Activated naive CD4-positive, alpha-beta T cell treated with anti-CD3 and anti-CD28 coated beads, Interleukin-2, amount 10 ng/mL, durations not matched to agents 7 days and 5 days (primary cell): ENCODE measurements around the gene TAPBP.

Experiments used
- CTCF ChIA-PET: fragments of 350-600 bp; sonication (Branson Sonifier 250); formaldehyde crosslinking; loops from one replicate; lab custom pipeline; 2021; ENCODE audit warnings: antibody characterized with exemption; lab: Charles Lee
- DNase-seq: peaks from one replicate; pipeline ENCODE4 v3.0.0-alpha.2; 2020
- H3K27ac Mint-ChIP-seq: one replicate; pipeline ENCODE4 v1.8.0; 2021; ENCODE audit warnings: mild to moderate bottlenecking, moderate library complexity, mixed read lengths
- H3K27me3 Mint-ChIP-seq: one replicate; pipeline ENCODE4 v1.8.0; 2021; ENCODE audit warnings: mild to moderate bottlenecking, mixed read lengths
- H3K36me3 Mint-ChIP-seq: one replicate; pipeline ENCODE4 v1.8.0; 2021; ENCODE audit warnings: mixed read lengths
- H3K4me1 Mint-ChIP-seq: one replicate; pipeline ENCODE4 v1.8.0; 2021; ENCODE audit warnings: mixed read lengths
- H3K4me3 Mint-ChIP-seq: one replicate; pipeline ENCODE4 v1.8.0; 2021; ENCODE audit warnings: mild to moderate bottlenecking, moderate library complexity, mixed read lengths
- H3K9me3 Mint-ChIP-seq: one replicate; pipeline ENCODE4 v1.8.0; 2021; ENCODE audit warnings: mixed read lengths

The TAPBP gene

GRCh38 chr6:33335916-33336315 is 22.0 kb upstream of the TAPBP start:
- no peak for DNase-seq
- peaks cover 22% of the 10 kb centered on the region for H3K4me1 Mint-ChIP-seq
- H3K4me3 Mint-ChIP-seq, result no peak overlapping the region
- no peak overlapping the region for H3K27ac Mint-ChIP-seq
- no peaks in the 10 kb centered on the region for H3K9me3 Mint-ChIP-seq
- CTCF ChIA-PET, result interaction anchor here (1.0 kb wide), 1 partner anchor 9 kb away, joined by 4 read pairs; no protein-coding TSS in a partner anchor
- H3K36me3 Mint-ChIP-seq, result no peaks in the 10 kb centered on the region
- no peaks in the 10 kb centered on the region for H3K27me3 Mint-ChIP-seq

GRCh38 chr6:33333666-33334065 is 19.8 kb upstream of the TAPBP start:
- Mint-ChIP-seq H3K4me3 (no peak overlapping the region), H3K36me3 (no peaks in the 10 kb centered on the region), H3K27me3 (no peaks in the 10 kb centered on the region), H3K9me3 (no peaks in the 10 kb centered on the region), H3K27ac (no peak overlapping the region), H3K4me1 (peaks cover 24% of the 10 kb centered on the region)
- CTCF ChIA-PET, result interaction anchor here (0.7 to 1.0 kb wide), 2 partner anchors 11 to 34 kb away, joined by 3 to 4 read pairs; no protein-coding TSS in a partner anchor
- no peak for DNase-seq

DNA sequence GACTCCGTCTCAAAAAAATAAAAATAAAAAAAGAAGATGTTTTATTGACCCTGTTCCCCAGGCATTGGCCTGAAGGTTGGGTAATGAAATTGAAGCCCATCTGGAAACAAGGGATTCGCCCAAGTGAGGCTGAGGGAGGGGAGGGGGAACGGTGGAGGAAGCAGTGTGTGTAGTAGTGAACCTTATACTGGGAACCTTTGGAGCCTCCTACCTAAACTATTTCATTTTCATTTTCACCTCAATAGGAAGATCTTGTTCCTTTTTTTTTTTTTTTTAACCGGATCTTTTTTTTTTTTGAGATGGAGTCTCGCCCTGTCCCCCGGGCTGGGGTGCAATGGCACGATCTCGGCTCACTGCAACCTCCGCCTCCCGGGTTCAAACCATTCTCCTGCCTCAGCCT is 16.9 kb upstream of the TAPBP start:
- Mint-ChIP-seq H3K27ac (no peak overlapping the region), H3K4me1 (peaks cover 24% of the 10 kb centered on the region), H3K9me3 (no peaks in the 10 kb centered on the region), H3K36me3 (no peaks in the 10 kb centered on the region), H3K27me3 (no peaks in the 10 kb centered on the region), H3K4me3 (no peak overlapping the region)
- CTCF ChIA-PET, result interaction anchor here (0.6 kb wide), 1 partner anchor 8 kb away, joined by 3 read pairs; no protein-coding TSS in a partner anchor
- DNase-seq, result no peak

- Mint-ChIP-seq H3K9me3 (no peaks in the 10 kb centered on the region), H3K4me1 (peaks cover 21% of the 10 kb centered on the region), H3K27me3 (no peaks in the 10 kb centered on the region), H3K36me3 (no peaks in the 10 kb centered on the region), H3K4me3 (no peak overlapping the region), H3K27ac (no peak overlapping the region)
- CTCF ChIA-PET, result interaction anchor here (1.0 kb wide), 1 partner anchor 10 kb away, joined by 3 read pairs; no protein-coding TSS in a partner anchor
- no peak for DNase-seq
These were observed 15.2 kb upstream of the TAPBP start for GRCh38 chr6:33329058-33329457.

GRCh38 chr6:33324125-33324524 is 10.2 kb upstream of the TAPBP start:
- H3K27ac Mint-ChIP-seq, result peak overlapping the region; percentile 96
- H3K27me3 Mint-ChIP-seq, result peaks cover 4% of the 10 kb centered on the region
- peak overlapping the region; percentile 98 for H3K4me3 Mint-ChIP-seq
- DNase-seq, result no peak
- CTCF ChIA-PET, result interaction anchor here (1.5 kb wide), 1 partner anchor 12 kb away, joined by 3 read pairs; no protein-coding TSS in a partner anchor
- H3K9me3 Mint-ChIP-seq, result no peaks in the 10 kb centered on the region
- peaks cover 34% of the 10 kb centered on the region for H3K36me3 Mint-ChIP-seq
- H3K4me1 Mint-ChIP-seq, result peaks cover 45% of the 10 kb centered on the region

DNA sequence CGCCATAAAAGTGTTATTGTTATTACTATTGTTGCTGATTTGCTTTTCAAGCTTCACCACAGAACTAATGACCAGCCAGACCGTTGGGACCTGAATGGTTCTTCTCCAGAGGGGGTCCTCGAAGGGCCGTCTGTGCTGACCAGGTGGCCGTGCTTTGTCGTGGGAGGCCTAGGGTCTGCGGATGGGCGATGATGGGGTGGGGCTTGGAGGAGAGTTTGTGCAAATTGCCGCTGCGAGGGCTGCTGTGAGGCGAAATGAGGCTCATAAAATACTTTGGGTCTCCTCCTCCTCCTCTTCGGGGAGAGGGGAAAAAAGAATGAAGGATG is 9.7 kb upstream of the TAPBP start:
- no peak for DNase-seq
- peak overlapping the region; percentile 98 for H3K4me3 Mint-ChIP-seq
- H3K4me1 Mint-ChIP-seq, result peaks cover 51% of the 10 kb centered on the region
- H3K27ac Mint-ChIP-seq, result peak overlapping the region; percentile 96
- H3K36me3 Mint-ChIP-seq, result peaks cover 38% of the 10 kb centered on the region
- CTCF ChIA-PET, result interaction anchor here (1.5 kb wide), 1 partner anchor 12 kb away, joined by 3 read pairs; no protein-coding TSS in a partner anchor
- peaks cover 4% of the 10 kb centered on the region for H3K27me3 Mint-ChIP-seq
- no peaks in the 10 kb centered on the region for H3K9me3 Mint-ChIP-seq

GRCh38 chr6:33321227-33321626 is 7.3 kb upstream of the TAPBP start:
- H3K4me1 Mint-ChIP-seq, result peaks cover 72% of the 10 kb centered on the region
- peaks cover 54% of the 10 kb centered on the region for H3K36me3 Mint-ChIP-seq
- peak overlapping the region; percentile 81 for H3K27ac Mint-ChIP-seq
- CTCF ChIA-PET, result no interaction called here
- DNase-seq, result no peak
- no peaks in the 10 kb centered on the region for H3K9me3 Mint-ChIP-seq
- peak overlapping the region; percentile 98 for H3K4me3 Mint-ChIP-seq
- peaks cover 4% of the 10 kb centered on the region for H3K27me3 Mint-ChIP-seq

DNA sequence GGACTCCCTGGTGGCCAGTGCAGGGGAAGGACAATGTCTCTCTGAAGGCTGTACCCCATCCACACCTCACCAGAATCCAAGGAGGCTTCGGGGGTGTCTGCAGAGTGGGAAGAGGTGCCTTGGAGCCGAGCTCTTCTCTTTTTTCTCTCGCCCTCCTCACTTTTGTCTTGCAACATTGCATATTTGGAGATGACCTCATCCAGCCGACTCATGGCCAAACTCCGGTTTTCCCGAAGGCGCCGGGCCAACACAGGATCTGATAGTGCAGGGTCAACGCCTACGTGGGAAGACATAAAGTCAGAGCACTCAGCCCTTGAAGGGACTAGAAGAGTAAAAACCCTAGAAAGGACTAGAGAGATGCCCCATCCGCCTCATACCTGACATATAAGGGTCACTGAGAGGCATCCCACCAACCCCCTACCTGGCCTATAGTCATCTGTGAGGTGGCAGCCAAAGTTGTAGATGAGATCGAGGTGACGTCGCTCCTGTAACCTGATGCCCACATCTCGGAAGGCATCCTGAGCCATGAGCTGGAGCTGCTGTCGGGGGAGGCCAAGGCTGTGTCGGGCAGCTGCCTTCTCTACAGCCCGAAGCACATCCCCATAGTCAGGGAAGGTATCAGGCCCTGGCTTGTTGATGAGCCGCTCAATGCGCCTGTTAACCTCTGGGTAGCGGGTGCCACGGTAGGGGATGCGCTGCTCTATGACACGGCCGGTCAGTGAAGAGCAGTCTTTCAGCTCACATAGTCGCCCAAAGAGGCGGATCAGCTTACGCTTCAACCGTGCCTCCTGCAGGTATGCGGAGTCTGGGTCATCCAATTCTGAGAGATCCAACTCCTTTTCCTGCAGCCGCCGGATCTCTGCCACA is 6.7 kb upstream of the TAPBP start:
- peaks cover 56% of the 10 kb centered on the region for H3K36me3 Mint-ChIP-seq
- H3K27ac Mint-ChIP-seq, result peak overlapping the region; percentile 81
- H3K4me3 Mint-ChIP-seq, result peak overlapping the region; percentile 98
- H3K4me1 Mint-ChIP-seq, result peaks cover 79% of the 10 kb centered on the region
- CTCF ChIA-PET, result interaction anchor here (0.7 kb wide), 1 partner anchor 21 kb away, joined by 3 read pairs; no protein-coding TSS in a partner anchor
- H3K9me3 Mint-ChIP-seq, result no peaks in the 10 kb centered on the region
- no peak for DNase-seq
- H3K27me3 Mint-ChIP-seq, result peaks cover 4% of the 10 kb centered on the region

GRCh38 chr6:33319939-33320314 is 6.0 kb upstream of the TAPBP start:
- CTCF ChIA-PET, result no interaction called here
- H3K27ac Mint-ChIP-seq, result peak overlapping the region; percentile 79
- no peaks in the 10 kb centered on the region for H3K9me3 Mint-ChIP-seq
- peak overlapping the region; percentile 99 for H3K4me3 Mint-ChIP-seq
- DNase-seq, result no peak
- peaks cover 4% of the 10 kb centered on the region for H3K27me3 Mint-ChIP-seq
- H3K4me1 Mint-ChIP-seq, result peaks cover 85% of the 10 kb centered on the region
- H3K36me3 Mint-ChIP-seq, result peaks cover 56% of the 10 kb centered on the region

- no peak for DNase-seq
- CTCF ChIA-PET, result interaction anchor here (1.5 to 2.3 kb wide), 2 partner anchors 26 to 72 kb away, joined by 3 to 18 read pairs; no protein-coding TSS in a partner anchor
- H3K36me3 Mint-ChIP-seq, result peaks cover 64% of the 10 kb centered on the region
- H3K4me3 Mint-ChIP-seq, result peak overlapping the region; percentile 99
- peaks cover 4% of the 10 kb centered on the region for H3K27me3 Mint-ChIP-seq
- H3K27ac Mint-ChIP-seq, result peak overlapping the region; percentile 96
- no peaks in the 10 kb centered on the region for H3K9me3 Mint-ChIP-seq
- peaks cover 84% of the 10 kb centered on the region for H3K4me1 Mint-ChIP-seq
These were observed 4.7 kb upstream of the TAPBP start for GRCh38 chr6:33318426-33319073.

GRCh38 chr6:33317669-33318425 is 4.0 kb upstream of the TAPBP start, which contains the start of gene ZBTB22:
Gene ZBTB22, minus strand, starts transcription at chr6:33317744. Its CDS starts 828 bp downstream, at chr6:33316916.
- peaks cover 71% of the 10 kb centered on the region for H3K36me3 Mint-ChIP-seq

GRCh38 chr6:33317419-33317668 is 3.5 kb upstream of the TAPBP start:
- H3K27me3 Mint-ChIP-seq, result no peaks in the 10 kb centered on the region
- CTCF ChIA-PET, result interaction anchor here (0.8 to 2.3 kb wide), 4 partner anchors 16 to 73 kb away, joined by 3 to 18 read pairs (median 5); no protein-coding TSS in a partner anchor
- H3K27ac Mint-ChIP-seq, result peak overlapping the region; percentile 68
- peaks cover 72% of the 10 kb centered on the region for H3K36me3 Mint-ChIP-seq
- no peaks in the 10 kb centered on the region for H3K9me3 Mint-ChIP-seq
- H3K4me1 Mint-ChIP-seq, result peaks cover 83% of the 10 kb centered on the region
- peak overlapping the region; percentile 99 for H3K4me3 Mint-ChIP-seq
- DNase-seq, result no peak

More at GRCh38 chr6:33317669-33318425, 4.0 kb upstream of the TAPBP start, which contains the start of gene ZBTB22:
- Mint-ChIP-seq H3K4me1 (peaks cover 82% of the 10 kb centered on the region), H3K27me3 (peaks cover 3% of the 10 kb centered on the region), H3K9me3 (no peaks in the 10 kb centered on the region), H3K27ac (peak within 1 kb of the TSS; percentile 96), H3K4me3 (peak within 1 kb of the TSS; percentile 99)
- DNase-seq, result peak; percentile 98
- CTCF ChIA-PET, result interaction anchor here (0.8 to 2.3 kb wide), 4 partner anchors 16 to 73 kb away, joined by 3 to 18 read pairs (median 5); no protein-coding TSS in a partner anchor

DNA sequence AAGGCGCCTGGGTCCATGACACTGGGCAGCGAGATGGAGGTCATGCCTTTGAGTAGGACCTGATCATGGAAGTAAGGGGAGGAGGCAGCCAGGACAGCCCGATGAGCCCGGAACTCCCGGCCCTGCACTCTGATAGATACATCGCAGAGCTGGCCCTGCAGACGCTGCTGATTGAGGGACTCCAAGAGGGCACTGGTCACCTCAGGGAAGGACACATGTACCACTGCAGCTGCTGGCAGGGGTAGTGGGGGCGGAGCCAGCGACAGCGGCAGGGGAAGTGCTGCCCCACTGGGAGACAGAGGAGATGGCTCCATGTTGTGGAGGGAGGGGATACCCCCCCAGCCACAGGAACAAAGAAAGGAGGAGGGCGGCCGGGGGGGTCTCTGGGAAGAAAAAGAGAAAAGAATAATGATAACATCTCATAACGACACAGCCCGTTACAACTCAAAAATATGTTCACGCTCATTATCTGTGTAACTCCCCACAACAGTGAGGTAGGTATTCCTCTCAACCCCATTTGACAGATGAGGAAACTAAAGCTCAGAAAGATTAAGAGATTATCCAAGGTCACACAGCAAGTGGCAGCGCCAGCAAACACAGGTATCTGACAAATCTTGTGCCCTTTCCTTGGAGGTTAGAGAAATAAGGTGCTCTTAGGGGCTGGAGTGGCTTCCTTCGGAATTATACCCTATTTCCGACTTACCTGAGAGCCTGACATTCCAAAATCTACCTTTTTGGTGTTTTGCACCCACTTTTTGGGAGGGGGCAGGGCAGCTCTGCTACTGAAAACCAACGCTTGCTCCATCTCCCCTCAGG is 2.9 kb upstream of the TAPBP start:
- peak overlapping the region; percentile 68 for H3K27ac Mint-ChIP-seq
- H3K4me3 Mint-ChIP-seq, result peak overlapping the region; percentile 99
- peaks cover 85% of the 10 kb centered on the region for H3K4me1 Mint-ChIP-seq
- H3K9me3 Mint-ChIP-seq, result no peaks in the 10 kb centered on the region
- CTCF ChIA-PET, result interaction anchor here (0.8 to 2.3 kb wide), 4 partner anchors 15 to 74 kb away, joined by 3 to 18 read pairs (median 5); no protein-coding TSS in a partner anchor
- H3K36me3 Mint-ChIP-seq, result peaks cover 72% of the 10 kb centered on the region
- DNase-seq, result no peak
- H3K27me3 Mint-ChIP-seq, result no peaks in the 10 kb centered on the region
